Measurements from ENCODE around the gene PEPD.

Gene PEPD

DNA sequence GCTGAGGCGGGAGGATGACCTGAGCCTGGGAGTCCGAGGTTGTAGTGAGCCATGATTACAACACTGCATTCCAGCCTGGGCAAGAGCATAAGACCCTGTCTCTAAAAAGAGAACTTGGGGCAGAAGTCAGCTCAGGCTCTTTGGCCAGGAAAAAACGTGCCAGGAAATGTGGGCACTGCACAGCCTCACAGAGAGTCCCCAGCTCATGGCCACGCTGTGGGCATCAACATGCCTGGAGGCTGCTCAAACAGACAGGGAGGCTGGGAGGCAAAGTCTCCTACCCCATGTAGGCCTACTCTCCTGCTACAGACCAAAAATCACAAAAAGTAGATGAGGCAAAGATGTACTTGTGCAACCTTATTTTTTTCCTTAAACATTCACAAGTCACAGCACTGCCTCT is 49.4 kb downstream of the PEPD start:
- no peak for TF ChIP-seq ZNF274 (IDR thresholded peaks at IDR 0.05; ENCODE audit: low read depth, low read length)
- no peak overlapping the region for H3K4me3 ChIP-seq (ENCODE audit: low read length)

DNA sequence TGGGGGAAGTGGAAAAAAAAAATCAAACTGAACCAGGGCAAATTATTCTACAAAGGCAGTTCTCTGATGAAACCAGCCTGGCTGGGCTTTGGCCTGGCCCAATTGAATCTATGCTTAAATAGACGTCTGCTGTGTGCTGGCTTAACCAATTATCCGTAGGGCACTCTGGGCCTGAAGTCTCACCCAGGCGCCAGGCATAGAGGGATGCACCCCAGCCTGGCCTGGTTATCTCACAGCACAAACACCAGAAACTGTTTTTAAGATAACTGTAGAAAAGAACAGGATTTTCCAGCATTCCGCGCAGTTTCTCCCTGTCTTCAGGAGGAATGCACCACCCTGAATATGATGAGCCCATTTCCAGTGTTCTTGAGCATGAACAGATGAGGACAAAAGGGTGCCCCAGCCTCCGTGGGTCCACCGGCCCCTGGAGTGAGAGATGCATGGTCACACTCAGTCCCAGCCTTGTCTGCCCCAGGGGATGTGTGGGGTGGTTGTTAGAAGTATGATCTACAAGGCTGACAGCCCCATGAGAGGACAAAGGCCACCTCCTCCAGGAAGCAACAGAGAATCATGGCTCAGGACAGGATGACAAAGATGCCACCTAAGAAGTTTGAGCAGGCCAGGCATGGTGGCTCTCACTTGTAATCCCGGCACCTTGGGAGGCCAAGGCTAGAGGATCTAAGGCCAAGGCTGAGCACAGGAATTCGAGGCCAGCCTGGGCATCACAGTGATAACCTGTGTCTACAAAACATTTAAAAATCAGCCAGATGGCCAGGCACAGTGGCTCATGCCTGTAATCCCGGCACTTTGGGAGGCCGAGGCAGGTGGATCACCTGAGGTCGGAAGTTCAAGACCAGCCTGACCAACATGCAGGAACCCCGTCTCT is 50.2 kb downstream of the PEPD start:
- no peak overlapping the region for H3K4me3 ChIP-seq (ENCODE audit: low read length)
- no peak for TF ChIP-seq ZNF274 (IDR thresholded peaks at IDR 0.05; ENCODE audit: low read depth, low read length)

DNA sequence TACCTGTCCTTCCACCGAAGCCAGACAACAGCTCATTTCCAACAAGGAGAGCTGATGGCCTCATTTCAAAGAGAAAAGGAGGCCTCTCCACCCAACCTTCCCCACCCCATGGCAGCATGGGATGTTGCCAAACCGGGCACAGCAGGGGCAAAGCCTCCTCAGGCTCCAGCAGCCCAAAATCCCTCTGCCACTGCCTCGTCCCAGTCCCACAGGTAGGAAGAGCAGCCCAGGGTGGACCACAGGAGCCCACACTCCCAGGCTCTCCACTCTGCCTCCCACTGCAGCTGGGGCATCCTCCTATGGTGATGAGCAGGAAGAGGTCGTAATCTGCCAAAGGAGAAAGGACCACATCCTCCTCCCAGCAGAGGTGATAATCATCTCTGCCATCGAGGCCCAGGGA is 50.9 kb downstream of the PEPD start:
- H3K4me3 ChIP-seq (ENCODE audit: low read length) = no peak overlapping the region
- TF ChIP-seq ZNF274 (IDR thresholded peaks at IDR 0.05; ENCODE audit: low read depth, low read length) = no peak

DNA sequence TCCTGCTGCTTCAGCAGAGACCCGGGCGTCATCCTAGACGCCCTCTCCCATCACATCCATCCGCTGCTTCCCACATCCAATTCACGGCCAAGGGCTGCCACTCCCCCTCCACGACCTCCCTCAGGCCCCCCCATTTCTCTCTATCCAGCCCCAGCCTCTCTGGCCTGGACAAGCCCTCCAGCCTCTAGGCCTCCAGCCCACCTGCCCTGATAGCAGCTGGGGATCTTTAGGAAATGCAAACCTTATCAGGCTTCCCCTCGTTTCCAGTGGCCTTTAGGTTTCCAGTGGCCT is 51.6 kb downstream of the PEPD start:
- no peak for TF ChIP-seq ZNF274 (IDR thresholded peaks at IDR 0.05; ENCODE audit: low read depth, low read length)
- H3K4me3 ChIP-seq (ENCODE audit: low read length) = no peak overlapping the region

- no peak for TF ChIP-seq ZNF274 (IDR thresholded peaks at IDR 0.05; ENCODE audit: low read depth, low read length)
- H3K4me3 ChIP-seq (ENCODE audit: low read length) = no peak overlapping the region
These were observed 52.2 kb downstream of the PEPD start for GRCh38 chr19:33469171-33470039.

GRCh38 chr19:33468361-33469170 is 53.0 kb downstream of the PEPD start:
- H3K4me3 ChIP-seq (ENCODE audit: low read length) = no peak overlapping the region
- TF ChIP-seq ZNF274 (IDR thresholded peaks at IDR 0.05; ENCODE audit: low read depth, low read length) = no peak

GRCh38 chr19:33467851-33468250 is 53.7 kb downstream of the PEPD start:
- TF ChIP-seq ZNF274 (IDR thresholded peaks at IDR 0.05; ENCODE audit: low read depth, low read length) = no peak
- H3K4me3 ChIP-seq (ENCODE audit: low read length) = no peak overlapping the region

DNA sequence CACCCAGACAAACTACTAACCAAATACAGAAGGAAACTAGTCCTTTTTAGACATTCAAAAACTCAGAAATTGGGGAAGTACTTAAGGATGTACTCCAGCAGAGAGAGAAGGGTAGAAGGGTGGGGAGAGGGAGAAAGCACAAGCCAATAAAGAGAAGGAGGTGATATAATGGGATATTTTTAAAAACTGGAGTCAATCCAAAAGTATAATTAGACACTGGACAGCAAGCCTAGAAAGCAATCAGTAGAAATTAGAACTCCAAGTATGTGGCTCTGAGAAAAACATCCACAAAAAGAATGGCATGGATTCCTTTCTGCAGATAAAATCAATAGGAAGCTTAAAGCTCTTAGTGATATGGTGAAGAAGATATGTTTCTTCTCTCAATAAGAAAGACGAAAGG is 55.8 kb downstream of the PEPD start:
- H3K4me3 ChIP-seq (ENCODE audit: low read length) = no peak overlapping the region
- TF ChIP-seq ZNF274 (IDR thresholded peaks at IDR 0.05; ENCODE audit: low read depth, low read length) = no peak

DNA sequence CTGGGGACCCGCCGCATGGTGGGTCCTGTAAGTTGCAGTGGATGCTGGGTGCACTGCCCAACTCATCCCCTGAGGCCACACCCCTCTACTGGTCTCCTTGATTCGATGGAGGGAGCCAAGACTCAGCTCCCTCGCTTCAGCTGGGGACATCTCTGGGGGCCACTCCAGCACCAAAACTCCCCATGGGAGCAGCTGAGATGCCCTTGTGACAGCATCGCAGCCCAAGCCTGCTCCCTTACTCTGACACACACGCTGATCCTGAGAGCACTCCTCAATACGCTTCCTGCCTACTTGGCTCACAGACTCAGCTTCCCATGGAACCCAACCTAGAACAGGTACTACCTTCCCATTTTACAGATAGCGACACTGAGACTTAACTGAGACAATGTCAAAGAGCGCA is 56.2 kb downstream of the PEPD start:
- TF ChIP-seq ZNF274 (IDR thresholded peaks at IDR 0.05; ENCODE audit: low read depth, low read length) = no peak
- no peak overlapping the region for H3K4me3 ChIP-seq (ENCODE audit: low read length)

GRCh38 chr19:33464733-33465115 is 56.9 kb downstream of the PEPD start:
- H3K4me3 ChIP-seq (ENCODE audit: low read length) = no peak overlapping the region
- no peak for TF ChIP-seq ZNF274 (IDR thresholded peaks at IDR 0.05; ENCODE audit: low read depth, low read length)

GRCh38 chr19:33464010-33464732 is 57.4 kb downstream of the PEPD start:
- no peak for TF ChIP-seq ZNF274 (IDR thresholded peaks at IDR 0.05; ENCODE audit: low read depth, low read length)

DNA sequence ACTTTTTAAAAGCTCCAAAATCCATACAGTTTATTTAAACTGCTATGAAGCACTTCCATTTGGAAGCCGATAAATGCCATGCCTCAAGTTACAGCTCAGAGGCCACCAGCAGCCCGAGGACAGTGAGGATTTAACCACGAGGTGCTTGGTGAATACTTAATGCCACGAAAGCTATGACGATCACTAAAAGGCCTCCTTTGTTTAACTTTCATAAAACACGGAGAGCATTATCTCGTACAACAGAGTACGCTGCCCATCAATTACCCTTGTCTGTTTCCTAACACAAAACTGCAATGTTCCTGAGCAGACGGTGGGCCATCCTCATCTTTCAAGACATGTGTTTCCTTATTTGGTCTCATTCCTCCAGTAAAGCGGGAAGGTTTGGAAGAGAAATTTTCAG is 58.4 kb downstream of the PEPD start:
- no peak for TF ChIP-seq ZNF274 (IDR thresholded peaks at IDR 0.05; ENCODE audit: low read depth, low read length)
- H3K4me3 ChIP-seq (ENCODE audit: low read length) = no peak overlapping the region

More at GRCh38 chr19:33464010-33464732, 57.4 kb downstream of the PEPD start:
- no peak overlapping the region for H3K4me3 ChIP-seq (ENCODE audit: low read length)

GRCh38 chr19:33462112-33462791 is 59.3 kb downstream of the PEPD start:
- TF ChIP-seq ZNF274 (IDR thresholded peaks at IDR 0.05; ENCODE audit: low read depth, low read length) = no peak
- no peak overlapping the region for H3K4me3 ChIP-seq (ENCODE audit: low read length)
